Measurements from ENCODE around the gene SUGP1. TPM values are rescaled to one million over a fixed set of nuclear protein-coding genes. Genes with fewer than 3 reads are reported as not detected.

Gene SUGP1
- polyA plus RNA-seq, 4 donors: 32.9 to 66.4 (median 43.0) TPM

DNA sequence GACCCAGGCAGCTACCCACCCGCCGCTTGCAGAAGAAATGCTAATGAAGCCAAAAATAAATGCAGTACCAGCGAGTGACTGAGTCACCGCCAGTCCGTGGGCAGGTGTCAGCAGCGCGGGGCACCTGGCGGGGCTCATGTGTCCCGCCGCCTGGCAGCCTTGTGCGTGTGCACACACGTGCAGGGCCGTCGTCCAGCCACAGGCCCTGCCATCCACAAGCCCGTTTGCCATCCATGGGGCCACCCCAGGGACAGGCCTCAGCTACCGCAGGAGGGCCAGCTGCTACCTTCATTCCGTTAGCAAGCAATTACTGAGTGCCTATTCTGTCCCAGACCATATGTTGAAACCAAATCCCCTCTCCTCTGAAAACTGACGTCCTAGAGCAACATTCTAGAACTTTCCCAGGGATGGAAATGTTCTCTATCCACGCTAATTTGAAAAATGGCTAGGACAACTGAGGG lies 88.0 kb downstream of the SUGP1 start:
- FAIRE-seq (no peak), DNase-seq (no peak)
- H3K9me3 ChIP-seq (ENCODE audit: control insufficient read depth in 2 of 2, insufficient read depth in 1 of 2, low read depth in 1 of 2, low read length in 1 of 2): peaks cover 0 to 26% of the 10 kb centered on the region in 2 donors
- H3K4me3 ChIP-seq (ENCODE audit: low read depth in 1 of 3, low read length in 3 of 3): no peak overlapping the region
- H3K36me3 ChIP-seq (ENCODE audit: control insufficient read depth in 3 of 3, insufficient read depth in 2 of 3, low read depth in 1 of 3, low read length in 3 of 3): no peaks in the 10 kb centered on the region
- no peaks in the 10 kb centered on the region for H3K4me1 ChIP-seq (ENCODE audit: control insufficient read depth in 3 of 3, insufficient read depth in 2 of 3, low read depth in 1 of 3, low read length in 2 of 3)
- H3K27ac ChIP-seq (ENCODE audit: low read depth in 1 of 3, low read length in 2 of 3): no peak overlapping the region
- 72 to 79% (median 74%) methylated on average over 18 to 19 of the region's 19 CpGs for WGBS, 3 donors
- H3K27me3 ChIP-seq (ENCODE audit: control insufficient read depth in 3 of 3, insufficient read depth in 3 of 3, low read length in 3 of 3): peaks cover 0 to 6% (median 4%) of the 10 kb centered on the region in 3 donors

DNA sequence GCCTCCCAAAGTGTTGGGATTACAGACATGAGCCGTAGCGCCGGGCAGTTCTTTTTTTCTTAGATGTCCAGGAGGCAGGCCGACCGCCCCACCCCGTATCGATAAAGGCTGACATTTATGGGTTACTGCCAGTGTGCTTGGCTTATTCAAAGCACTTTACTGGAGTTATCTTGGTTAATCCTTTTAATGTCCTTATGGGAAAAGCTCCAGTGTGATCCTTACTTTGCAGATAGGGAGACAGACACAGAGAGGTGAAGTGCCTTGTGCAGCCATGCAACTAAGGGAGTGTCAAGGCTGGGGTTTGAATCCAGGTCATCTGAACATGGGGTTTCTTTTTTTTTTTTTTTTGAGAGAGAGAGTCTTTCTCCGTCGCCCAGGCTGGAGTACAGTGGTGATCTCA lies 89.3 kb downstream of the SUGP1 start:
- WGBS, 3 donors: 58 to 80% (median 63%) methylated on average over 9 of the region's 9 CpGs

DNA sequence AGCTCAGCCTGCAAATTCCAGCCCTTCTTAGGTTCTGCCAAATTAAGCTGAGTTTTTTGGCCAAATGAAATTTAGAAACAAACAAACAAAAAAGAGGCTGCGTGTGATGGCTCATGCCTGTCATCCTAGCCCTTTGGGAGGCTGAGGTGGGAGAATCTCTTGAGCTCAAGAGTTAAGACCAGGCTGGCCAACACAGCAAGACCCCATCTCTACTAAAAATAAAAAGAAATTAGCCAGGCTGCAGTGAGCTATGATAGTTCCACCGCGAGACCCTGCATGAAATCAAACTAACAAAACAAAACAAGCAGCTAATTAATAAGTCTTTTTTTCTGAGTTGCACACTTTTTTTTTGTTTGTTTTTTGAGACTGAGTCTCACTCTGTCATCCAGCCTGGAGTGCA lies 90.6 kb downstream of the SUGP1 start:
- DNase-seq (no peak), FAIRE-seq (no peak)
- WGBS, 3 donors: 79 to 95% (median 85%) methylated on average over 3 of the region's 3 CpGs
- no peak overlapping the region for H3K27ac ChIP-seq (ENCODE audit: low read depth in 1 of 3, low read length in 2 of 3)
- no peaks in the 10 kb centered on the region for H3K4me1 ChIP-seq (ENCODE audit: control insufficient read depth in 3 of 3, insufficient read depth in 2 of 3, low read depth in 1 of 3, low read length in 2 of 3)
- no peak overlapping the region for H3K4me3 ChIP-seq (ENCODE audit: low read depth in 1 of 3, low read length in 3 of 3)
- H3K36me3 ChIP-seq (ENCODE audit: control insufficient read depth in 3 of 3, insufficient read depth in 2 of 3, low read depth in 1 of 3, low read length in 3 of 3): no peaks in the 10 kb centered on the region
- H3K27me3 ChIP-seq (ENCODE audit: control insufficient read depth in 3 of 3, insufficient read depth in 3 of 3, low read length in 3 of 3): peaks cover 2 to 14% (median 4%) of the 10 kb centered on the region in 3 donors
- peaks cover 0 to 14% of the 10 kb centered on the region in 2 donors for H3K9me3 ChIP-seq (ENCODE audit: control insufficient read depth in 2 of 2, insufficient read depth in 1 of 2, low read depth in 1 of 2, low read length in 1 of 2)

More for the DNA sequence above, 89.3 kb downstream of the SUGP1 start:
- Histone ChIP-seq H3K27ac (ENCODE audit: low read depth in 1 of 3, low read length in 2 of 3) (no peak overlapping the region), H3K36me3 (ENCODE audit: control insufficient read depth in 3 of 3, insufficient read depth in 2 of 3, low read depth in 1 of 3, low read length in 3 of 3) (no peaks in the 10 kb centered on the region), H3K4me3 (ENCODE audit: low read depth in 1 of 3, low read length in 3 of 3) (no peak overlapping the region), H3K27me3 (ENCODE audit: control insufficient read depth in 3 of 3, insufficient read depth in 3 of 3, low read length in 3 of 3) (peaks cover 2 to 9% (median 4%) of the 10 kb centered on the region in 3 donors), H3K9me3 (ENCODE audit: control insufficient read depth in 2 of 2, insufficient read depth in 1 of 2, low read depth in 1 of 2, low read length in 1 of 2) (peaks cover 0 to 26% of the 10 kb centered on the region in 2 donors), H3K4me1 (ENCODE audit: control insufficient read depth in 3 of 3, insufficient read depth in 2 of 3, low read depth in 1 of 3, low read length in 2 of 3) (no peaks in the 10 kb centered on the region)
- FAIRE-seq: no peak
- no peak for DNase-seq

DNA sequence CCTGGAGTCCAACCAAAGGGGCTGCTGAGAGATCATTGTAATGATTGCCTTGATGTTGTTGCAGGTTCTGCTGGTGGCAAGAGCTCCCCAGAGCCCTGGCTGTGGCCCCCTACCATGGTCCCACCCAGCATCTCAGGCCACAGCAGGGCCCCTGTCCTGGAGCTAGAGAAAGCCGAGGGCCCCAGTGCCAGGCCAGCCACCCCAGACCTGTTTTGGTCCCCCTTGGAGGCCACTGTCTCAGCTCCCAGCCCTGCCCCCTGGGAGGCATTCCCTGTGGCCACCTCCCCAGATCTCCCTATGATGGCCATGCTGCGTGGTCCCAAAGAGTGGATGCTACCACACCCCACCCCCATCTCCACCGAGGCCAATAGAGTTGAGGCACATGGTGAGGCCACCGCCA lies 93.1 kb downstream of the SUGP1 start:
- H3K36me3 ChIP-seq (ENCODE audit: control insufficient read depth in 3 of 3, insufficient read depth in 2 of 3, low read depth in 1 of 3, low read length in 3 of 3): no peaks in the 10 kb centered on the region
- WGBS, 3 donors: 70 to 76% (median 74%) methylated on average over 4 of the region's 4 CpGs
- FAIRE-seq (no peak), DNase-seq (no peak)
- H3K9me3 ChIP-seq (ENCODE audit: control insufficient read depth in 2 of 2, insufficient read depth in 1 of 2, low read depth in 1 of 2, low read length in 1 of 2): peaks cover 0 to 6% of the 10 kb centered on the region in 2 donors
- H3K27ac ChIP-seq (ENCODE audit: low read depth in 1 of 3, low read length in 2 of 3): no peak overlapping the region
- peaks cover 2 to 25% (median 2%) of the 10 kb centered on the region in 3 donors for H3K27me3 ChIP-seq (ENCODE audit: control insufficient read depth in 3 of 3, insufficient read depth in 3 of 3, low read length in 3 of 3)
- no peaks in the 10 kb centered on the region for H3K4me1 ChIP-seq (ENCODE audit: control insufficient read depth in 3 of 3, insufficient read depth in 2 of 3, low read depth in 1 of 3, low read length in 2 of 3)
- no peak overlapping the region for H3K4me3 ChIP-seq (ENCODE audit: low read depth in 1 of 3, low read length in 3 of 3)

DNA sequence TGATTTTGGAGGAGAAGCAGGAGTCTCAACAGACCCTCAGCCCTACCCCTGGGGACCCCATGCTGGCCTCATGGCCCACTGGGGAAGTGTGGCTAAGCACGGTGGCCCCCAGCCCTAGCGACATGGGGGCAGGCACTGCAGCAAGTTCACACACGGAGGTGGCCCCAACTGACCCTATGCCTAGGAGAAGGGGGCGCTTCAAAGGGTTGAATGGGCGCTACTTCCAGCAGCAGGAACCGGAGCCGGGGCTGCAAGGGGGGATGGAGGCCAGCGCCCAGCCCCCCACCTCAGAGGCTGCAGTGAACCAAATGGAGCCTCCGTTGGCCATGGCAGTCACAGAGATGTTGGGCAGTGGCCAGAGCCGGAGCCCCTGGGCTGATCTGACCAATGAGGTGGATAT lies 93.6 kb downstream of the SUGP1 start:
- no peak overlapping the region for H3K27ac ChIP-seq (ENCODE audit: low read depth in 1 of 3, low read length in 2 of 3)
- H3K27me3 ChIP-seq (ENCODE audit: control insufficient read depth in 3 of 3, insufficient read depth in 3 of 3, low read length in 3 of 3): peaks cover 0 to 25% (median 2%) of the 10 kb centered on the region in 3 donors
- peaks cover 0 to 6% of the 10 kb centered on the region in 2 donors for H3K9me3 ChIP-seq (ENCODE audit: control insufficient read depth in 2 of 2, insufficient read depth in 1 of 2, low read depth in 1 of 2, low read length in 1 of 2)
- H3K4me3 ChIP-seq (ENCODE audit: low read depth in 1 of 3, low read length in 3 of 3): no peak overlapping the region
- H3K4me1 ChIP-seq (ENCODE audit: control insufficient read depth in 3 of 3, insufficient read depth in 2 of 3, low read depth in 1 of 3, low read length in 2 of 3): no peaks in the 10 kb centered on the region
- H3K36me3 ChIP-seq (ENCODE audit: control insufficient read depth in 3 of 3, insufficient read depth in 2 of 3, low read depth in 1 of 3, low read length in 3 of 3): no peaks in the 10 kb centered on the region
- DNase-seq (no peak), FAIRE-seq (no peak)
- 70 to 73% (median 71%) methylated on average over 10 of the region's 10 CpGs for WGBS, 3 donors

DNA sequence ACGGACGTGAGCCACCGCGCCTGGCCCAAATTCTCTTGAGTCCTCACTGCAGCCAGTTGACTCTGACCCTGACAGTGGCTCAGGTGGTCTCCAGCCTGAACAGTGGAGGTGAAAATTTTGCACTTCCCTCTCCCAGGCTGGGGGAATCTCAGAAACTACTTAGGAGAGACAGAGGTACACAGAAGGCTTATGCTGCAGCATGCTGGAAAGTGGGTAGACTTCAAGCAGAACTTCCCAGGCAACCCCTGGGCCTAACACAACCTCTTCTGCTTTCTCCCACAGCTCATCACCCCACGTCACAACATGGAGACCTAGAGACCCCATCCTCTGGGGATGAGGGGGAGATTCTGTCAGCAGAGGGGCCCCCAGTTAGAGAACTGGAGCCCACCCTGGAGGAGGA lies 94.1 kb downstream of the SUGP1 start:
- DNase-seq (no peak), FAIRE-seq (no peak)
- H3K36me3 ChIP-seq (ENCODE audit: control insufficient read depth in 3 of 3, insufficient read depth in 2 of 3, low read depth in 1 of 3, low read length in 3 of 3): no peaks in the 10 kb centered on the region
- H3K9me3 ChIP-seq (ENCODE audit: control insufficient read depth in 2 of 2, insufficient read depth in 1 of 2, low read depth in 1 of 2, low read length in 1 of 2): peaks cover 0 to 6% of the 10 kb centered on the region in 2 donors
- no peak overlapping the region for H3K4me3 ChIP-seq (ENCODE audit: low read depth in 1 of 3, low read length in 3 of 3)
- H3K27ac ChIP-seq (ENCODE audit: low read depth in 1 of 3, low read length in 2 of 3): no peak overlapping the region
- H3K27me3 ChIP-seq (ENCODE audit: control insufficient read depth in 3 of 3, insufficient read depth in 3 of 3, low read length in 3 of 3): peaks cover 0 to 25% (median 2%) of the 10 kb centered on the region in 3 donors
- WGBS, 3 donors: 71 to 85% (median 77%) methylated on average over 5 of the region's 5 CpGs
- no peaks in the 10 kb centered on the region for H3K4me1 ChIP-seq (ENCODE audit: control insufficient read depth in 3 of 3, insufficient read depth in 2 of 3, low read depth in 1 of 3, low read length in 2 of 3)

Other genes starting within 250 kb of the SUGP1 start
- 10 to 100 TPM in 2 of 4 donors, 1 to 10 TPM in 2; 8.1 to 31.4 (median 18.1) TPM for gene TMEM161A, start 182.0 kb downstream of the SUGP1 start, polyA plus RNA-seq
- gene MEF2B, start 150.2 kb downstream of the SUGP1 start, polyA plus RNA-seq: 1 to 10 TPM in 3 of 4 donors, under 1 TPM in 1; 0.74 to 3.2 (median 2.0) TPM
- gene BORCS8, start 128.4 kb downstream of the SUGP1 start, polyA plus RNA-seq: 10 to 100 TPM; 15.1 to 24.7 (median 18.4) TPM
- 100 to 1,000 TPM in 2 of 4 donors, 10 to 100 TPM in 2; 59.7 to 149 (median 104) TPM for gene RFXANK, start 128.3 kb downstream of the SUGP1 start, polyA plus RNA-seq
- 10 to 100 TPM in 3 of 4 donors, 1 to 10 TPM in 1; 8.1 to 22.9 (median 15.9) TPM for gene NR2C2AP, start 117.1 kb downstream of the SUGP1 start, polyA plus RNA-seq
- gene NCAN, start 108.6 kb downstream of the SUGP1 start, polyA plus RNA-seq: under 1 TPM in 3 of 4 donors, not detected in 1; 0.03 to 0.27 (median 0.16) TPM
- gene TM6SF2, start 47.2 kb downstream of the SUGP1 start, polyA plus RNA-seq: 100 to 1,000 TPM in 2 of 4 donors, 10 to 100 TPM in 2; 53.6 to 477 (median 106) TPM
- gene MAU2, start 320 bp upstream of the SUGP1 start, polyA plus RNA-seq: 10 to 100 TPM; 11.6 to 51.3 (median 18.6) TPM
- 10 to 100 TPM; 25.9 to 49.1 (median 33.0) TPM for gene GATAD2A, start 85.2 kb upstream of the SUGP1 start, polyA plus RNA-seq
- gene TSSK6, start 195.0 kb upstream of the SUGP1 start, polyA plus RNA-seq: 1 to 10 TPM; 1.6 to 3.4 (median 1.9) TPM
- 100 to 1,000 TPM; 203 to 344 (median 339) TPM for gene NDUFA13, start 195.7 kb upstream of the SUGP1 start, polyA plus RNA-seq
- 10 to 100 TPM in 3 of 4 donors, 1 to 10 TPM in 1; 6.7 to 44.1 (median 17.5) TPM for gene YJEFN3, start 208.4 kb upstream of the SUGP1 start, polyA plus RNA-seq
- under 1 TPM in 2 of 4 donors, not detected in 2; 0.09 to 0.13 TPM for gene CILP2, start 217.8 kb upstream of the SUGP1 start, polyA plus RNA-seq

Measured in small intestine (tissue), 7 donors.